Measurements from ENCODE around the gene GET4.
"Not testable (repeated sequence)": the region's sequence is repeated elsewhere in the genome, so short reads cannot be mapped to it uniquely, and the experiment has no call there.

The GET4 gene

DNA sequence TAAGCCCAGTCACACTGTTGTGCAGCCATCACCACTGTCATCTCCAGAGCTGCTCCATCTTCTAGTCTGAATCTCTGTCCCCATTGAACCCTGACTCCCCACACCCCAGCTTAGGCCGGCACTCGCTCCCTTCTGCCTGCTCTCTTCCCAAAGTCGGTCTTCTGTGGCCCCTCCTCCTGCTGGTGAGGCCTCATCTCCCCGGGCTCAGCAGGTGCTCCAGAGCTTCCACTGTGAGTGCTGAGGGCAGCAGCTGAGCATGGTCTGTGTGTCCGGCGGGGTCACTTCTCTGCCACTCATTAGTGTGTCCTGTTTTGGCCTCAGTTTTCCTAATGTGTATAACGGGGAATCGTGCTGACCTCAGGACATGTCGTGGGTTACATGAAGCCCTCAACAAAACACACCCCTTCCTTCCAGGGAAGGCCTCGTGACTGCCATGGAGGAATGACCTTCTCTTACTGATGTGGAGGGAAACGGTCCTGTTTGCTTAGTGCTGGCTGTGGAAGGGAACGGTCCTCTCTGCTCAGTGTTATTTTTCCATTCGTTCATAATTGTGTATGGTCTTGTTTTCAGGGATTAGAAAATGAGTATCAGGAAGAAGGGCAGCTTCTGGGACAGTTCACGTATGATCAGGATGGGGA lies 4.3 kb upstream of the GET4 start:
- Histone ChIP-seq H3K27ac (ENCODE audit: low read depth, low read length, severe bottlenecking) (no peak overlapping the region), H3K4me3 (ENCODE audit: extremely low read depth, insufficient read depth, low read length, poor library complexity, severe bottlenecking) (no peak overlapping the region), H3K36me3 (ENCODE audit: control insufficient read depth, insufficient read depth, low read length) (peaks cover 70% of the 10 kb centered on the region), H3K4me1 (ENCODE audit: control insufficient read depth, insufficient read depth, low read length, poor library complexity, severe bottlenecking) (no peaks in the 10 kb centered on the region), H3K9me3 (ENCODE audit: control insufficient read depth, low read length) (no peaks in the 10 kb centered on the region)
- WGBS, 2 experiments (ENCODE audit: insufficient coverage in 2 of 2): 89 to 94% methylated on average over 8 to 11 of the region's 14 CpGs

DNA sequence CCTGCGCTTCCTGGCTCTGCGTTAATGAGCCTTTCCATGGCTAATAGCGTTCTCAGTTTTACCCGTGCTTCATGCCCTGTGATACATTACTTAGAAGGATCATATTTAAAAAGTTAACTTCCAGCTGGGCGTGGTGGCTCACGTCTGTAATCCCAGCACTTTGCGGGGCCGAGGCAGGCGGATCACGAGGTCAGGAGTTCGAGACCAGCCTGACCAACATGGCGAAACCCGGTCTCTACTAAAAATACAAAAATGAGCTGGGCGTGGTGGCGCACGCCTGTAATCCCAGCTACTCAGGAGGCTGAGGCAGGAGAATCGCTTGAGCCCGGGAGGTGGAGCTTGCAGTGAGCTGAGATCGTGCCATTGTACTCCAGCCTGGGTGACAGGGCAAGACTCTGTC lies 3.7 kb upstream of the GET4 start:
- H3K9me3 ChIP-seq (ENCODE audit: control insufficient read depth, low read length); H3K4me1 ChIP-seq (ENCODE audit: control insufficient read depth, insufficient read depth, low read length, poor library complexity, severe bottlenecking); H3K27ac ChIP-seq (ENCODE audit: low read depth, low read length, severe bottlenecking); H3K4me3 ChIP-seq (ENCODE audit: extremely low read depth, insufficient read depth, low read length, poor library complexity, severe bottlenecking): not testable (repeated sequence)
- peaks cover 64% of the 10 kb centered on the region for H3K36me3 ChIP-seq (ENCODE audit: control insufficient read depth, insufficient read depth, low read length)
- WGBS, 2 experiments (ENCODE audit: insufficient coverage in 2 of 2): 98 to 99% methylated on average over 18 of the region's 19 CpGs

DNA sequence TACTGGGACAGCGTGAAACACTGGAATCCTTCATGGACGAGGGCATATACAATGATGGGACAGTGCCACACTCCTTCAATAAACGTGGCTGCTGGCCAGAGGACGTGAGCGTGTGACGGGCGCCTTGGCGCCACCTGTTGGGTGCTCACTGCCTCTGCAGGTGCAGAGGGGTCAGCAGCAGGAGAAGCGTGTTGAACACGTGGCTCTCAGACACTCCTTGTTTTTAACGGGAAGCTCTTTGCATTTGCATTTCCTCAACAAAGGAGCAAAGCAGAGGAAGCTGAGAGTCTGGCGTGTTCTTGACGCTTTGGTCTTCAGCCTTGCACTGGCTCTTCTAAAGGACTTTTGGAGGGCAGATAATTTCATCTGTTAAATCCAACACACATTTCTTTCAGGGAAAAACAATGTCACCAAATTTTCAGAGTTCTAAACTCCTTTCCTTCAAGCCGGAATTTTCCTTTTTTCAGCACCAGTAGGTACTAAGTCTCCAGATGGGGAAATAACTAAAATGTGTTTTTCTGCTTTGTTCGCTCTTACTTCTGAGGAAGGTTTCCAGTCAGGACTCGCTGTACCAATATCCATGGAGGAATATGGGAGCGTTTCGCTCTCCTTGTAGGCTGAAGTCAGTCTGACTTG lies 2.9 kb upstream of the GET4 start:
- peaks cover 8% of the 10 kb centered on the region for H3K4me1 ChIP-seq (ENCODE audit: control insufficient read depth, insufficient read depth, low read length, poor library complexity, severe bottlenecking)
- no peaks in the 10 kb centered on the region for H3K9me3 ChIP-seq (ENCODE audit: control insufficient read depth, low read length)
- 52 to 60% methylated on average over 17 of the region's 18 CpGs for WGBS, 2 experiments (ENCODE audit: insufficient coverage in 2 of 2)
- H3K36me3 ChIP-seq (ENCODE audit: control insufficient read depth, insufficient read depth, low read length): peaks cover 62% of the 10 kb centered on the region
- no peak overlapping the region for H3K4me3 ChIP-seq (ENCODE audit: extremely low read depth, insufficient read depth, low read length, poor library complexity, severe bottlenecking)
- peak overlapping the region; percentile 94 for H3K27ac ChIP-seq (ENCODE audit: low read depth, low read length, severe bottlenecking)

DNA sequence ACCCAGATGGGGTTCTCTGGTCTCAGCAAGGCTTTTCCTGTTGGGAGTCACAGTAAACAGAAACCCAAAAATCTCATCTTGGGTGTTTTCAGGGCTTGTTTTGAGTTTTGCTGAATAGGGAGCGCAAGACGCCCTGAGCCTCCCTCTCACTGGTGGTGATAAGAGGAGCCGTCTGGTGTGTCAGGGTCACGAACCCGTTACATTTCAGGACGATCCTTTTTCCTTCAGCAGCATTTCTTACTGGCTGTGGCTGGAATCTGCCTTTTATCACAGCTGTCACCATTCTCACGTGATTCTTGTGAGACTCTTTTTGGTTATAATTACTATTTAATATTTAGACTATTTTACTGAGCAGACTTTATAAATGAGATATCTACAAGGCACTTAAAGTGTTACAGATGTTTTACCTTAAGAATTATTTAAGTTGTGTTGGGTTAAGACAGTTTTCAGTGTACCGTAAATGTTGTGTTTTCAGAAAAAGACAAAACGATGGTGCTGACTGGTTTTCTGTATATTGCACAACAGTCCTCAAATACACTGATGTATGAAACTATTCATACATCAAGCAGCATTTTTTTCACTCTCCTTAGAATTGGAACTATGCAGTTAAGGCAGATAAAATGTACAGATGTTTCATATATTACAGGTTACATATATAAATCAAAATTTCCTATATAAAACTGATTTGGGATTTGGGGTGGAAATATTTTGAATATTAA lies 2.2 kb upstream of the GET4 start:
- WGBS, 2 experiments (ENCODE audit: insufficient coverage in 2 of 2): 72 to 80% methylated on average over 2 to 6 of the region's 9 CpGs
- Histone ChIP-seq H3K9me3 (ENCODE audit: control insufficient read depth, low read length) (no peaks in the 10 kb centered on the region), H3K27ac (ENCODE audit: low read depth, low read length, severe bottlenecking) (peak overlapping the region; percentile 94), H3K36me3 (ENCODE audit: control insufficient read depth, insufficient read depth, low read length) (peaks cover 65% of the 10 kb centered on the region), H3K4me1 (ENCODE audit: control insufficient read depth, insufficient read depth, low read length, poor library complexity, severe bottlenecking) (peaks cover 8% of the 10 kb centered on the region), H3K4me3 (ENCODE audit: extremely low read depth, insufficient read depth, low read length, poor library complexity, severe bottlenecking) (no peak overlapping the region)

DNA sequence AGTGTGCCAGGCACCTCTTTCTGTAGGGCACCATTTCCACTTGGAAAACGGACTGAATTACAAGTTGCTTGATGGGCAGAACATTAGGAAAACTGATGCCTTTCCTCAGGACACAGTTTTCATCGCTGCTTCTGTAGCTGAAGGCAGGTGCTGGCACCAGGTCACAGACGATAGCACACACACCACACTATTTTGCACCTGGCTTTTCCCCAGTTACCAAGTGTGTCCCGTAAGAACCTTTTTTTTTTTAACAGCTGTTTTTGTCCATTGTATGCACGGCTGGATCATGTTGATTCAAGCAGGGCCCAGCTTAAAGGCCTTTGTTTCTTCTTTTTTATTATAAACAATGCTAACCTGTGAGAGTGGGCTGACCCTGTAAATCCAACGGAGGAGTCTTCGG lies 1.3 kb upstream of the GET4 start:
- Histone ChIP-seq H3K36me3 (ENCODE audit: control insufficient read depth, insufficient read depth, low read length) (peaks cover 64% of the 10 kb centered on the region), H3K9me3 (ENCODE audit: control insufficient read depth, low read length) (no peaks in the 10 kb centered on the region), H3K4me1 (ENCODE audit: control insufficient read depth, insufficient read depth, low read length, poor library complexity, severe bottlenecking) (peaks cover 8% of the 10 kb centered on the region), H3K4me3 (ENCODE audit: extremely low read depth, insufficient read depth, low read length, poor library complexity, severe bottlenecking) (no peak overlapping the region), H3K27ac (ENCODE audit: low read depth, low read length, severe bottlenecking) (no peak overlapping the region)
- WGBS, 2 experiments (ENCODE audit: insufficient coverage in 2 of 2): 94 to 97% methylated on average over 6 to 7 of the region's 7 CpGs

DNA sequence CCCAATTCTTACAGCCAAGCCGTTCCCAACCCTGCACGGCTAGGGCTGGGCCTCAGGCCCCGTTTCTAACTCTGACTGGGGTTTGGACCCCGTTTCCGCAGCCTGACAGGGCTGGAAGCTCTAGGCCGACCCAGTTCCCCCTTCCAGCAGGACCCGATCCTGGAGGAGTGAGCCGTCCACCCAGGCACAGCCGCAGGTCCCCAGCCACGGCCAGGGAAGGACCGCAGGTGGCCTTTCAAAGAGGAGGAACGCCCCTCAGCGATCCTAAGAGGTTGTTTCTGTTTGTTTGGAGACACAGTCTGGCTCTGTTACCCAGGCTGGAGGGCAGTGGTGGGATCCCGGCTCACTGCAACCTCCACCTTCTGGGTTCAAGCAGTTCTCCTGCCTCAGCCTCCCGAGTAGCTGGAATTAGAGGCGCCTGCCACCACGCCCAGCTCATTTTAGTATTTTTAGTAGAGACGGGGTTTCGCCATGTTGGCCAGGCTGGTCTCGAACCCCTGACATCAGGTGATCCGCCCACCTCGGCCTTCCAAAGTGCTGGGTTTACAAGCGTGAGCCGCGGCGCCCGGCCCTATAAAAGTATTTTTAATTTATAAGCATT lies 778 bp upstream of the GET4 start:
- Histone ChIP-seq H3K27ac (ENCODE audit: low read depth, low read length, severe bottlenecking) (peak overlapping the region; percentile 57), H3K4me1 (ENCODE audit: control insufficient read depth, insufficient read depth, low read length, poor library complexity, severe bottlenecking) (peaks cover 8% of the 10 kb centered on the region), H3K9me3 (ENCODE audit: control insufficient read depth, low read length) (no peaks in the 10 kb centered on the region), H3K36me3 (ENCODE audit: control insufficient read depth, insufficient read depth, low read length) (peaks cover 59% of the 10 kb centered on the region), H3K4me3 (ENCODE audit: extremely low read depth, insufficient read depth, low read length, poor library complexity, severe bottlenecking) (no peak overlapping the region)
- WGBS, 2 experiments (ENCODE audit: insufficient coverage in 2 of 2): 95% methylated on average over 18 to 19 of the region's 27 CpGs

DNA sequence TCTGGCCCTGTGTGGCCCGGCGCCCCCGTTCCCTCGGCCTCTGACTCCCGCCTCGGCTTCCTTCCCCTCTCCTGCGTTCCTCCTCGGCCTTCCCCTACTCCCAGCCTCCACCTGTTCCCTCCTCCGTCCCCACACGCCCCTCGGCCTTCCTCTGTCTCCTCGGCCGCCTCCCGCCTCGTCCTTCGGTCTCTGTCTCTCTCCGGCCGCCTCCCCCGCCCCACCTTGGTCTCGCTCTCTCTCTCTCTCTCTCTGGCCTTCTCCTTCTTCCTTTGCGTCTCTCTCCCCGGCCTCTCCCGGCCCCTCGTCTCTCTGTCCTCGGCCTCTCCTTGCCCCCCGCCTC lies 588 bp downstream of the GET4 start:
- no peaks in the 10 kb centered on the region for H3K9me3 ChIP-seq (ENCODE audit: control insufficient read depth, low read length)
- 0% methylated on average over 25 of the region's 26 CpGs for WGBS, 2 experiments (ENCODE audit: insufficient coverage in 2 of 2)
- H3K4me1 ChIP-seq (ENCODE audit: control insufficient read depth, insufficient read depth, low read length, poor library complexity, severe bottlenecking): peaks cover 8% of the 10 kb centered on the region
- peak overlapping the region; percentile 86 for H3K4me3 ChIP-seq (ENCODE audit: extremely low read depth, insufficient read depth, low read length, poor library complexity, severe bottlenecking)
- peaks cover 51% of the 10 kb centered on the region for H3K36me3 ChIP-seq (ENCODE audit: control insufficient read depth, insufficient read depth, low read length)
- H3K27ac ChIP-seq (ENCODE audit: low read depth, low read length, severe bottlenecking): peak overlapping the region; percentile 79

DNA sequence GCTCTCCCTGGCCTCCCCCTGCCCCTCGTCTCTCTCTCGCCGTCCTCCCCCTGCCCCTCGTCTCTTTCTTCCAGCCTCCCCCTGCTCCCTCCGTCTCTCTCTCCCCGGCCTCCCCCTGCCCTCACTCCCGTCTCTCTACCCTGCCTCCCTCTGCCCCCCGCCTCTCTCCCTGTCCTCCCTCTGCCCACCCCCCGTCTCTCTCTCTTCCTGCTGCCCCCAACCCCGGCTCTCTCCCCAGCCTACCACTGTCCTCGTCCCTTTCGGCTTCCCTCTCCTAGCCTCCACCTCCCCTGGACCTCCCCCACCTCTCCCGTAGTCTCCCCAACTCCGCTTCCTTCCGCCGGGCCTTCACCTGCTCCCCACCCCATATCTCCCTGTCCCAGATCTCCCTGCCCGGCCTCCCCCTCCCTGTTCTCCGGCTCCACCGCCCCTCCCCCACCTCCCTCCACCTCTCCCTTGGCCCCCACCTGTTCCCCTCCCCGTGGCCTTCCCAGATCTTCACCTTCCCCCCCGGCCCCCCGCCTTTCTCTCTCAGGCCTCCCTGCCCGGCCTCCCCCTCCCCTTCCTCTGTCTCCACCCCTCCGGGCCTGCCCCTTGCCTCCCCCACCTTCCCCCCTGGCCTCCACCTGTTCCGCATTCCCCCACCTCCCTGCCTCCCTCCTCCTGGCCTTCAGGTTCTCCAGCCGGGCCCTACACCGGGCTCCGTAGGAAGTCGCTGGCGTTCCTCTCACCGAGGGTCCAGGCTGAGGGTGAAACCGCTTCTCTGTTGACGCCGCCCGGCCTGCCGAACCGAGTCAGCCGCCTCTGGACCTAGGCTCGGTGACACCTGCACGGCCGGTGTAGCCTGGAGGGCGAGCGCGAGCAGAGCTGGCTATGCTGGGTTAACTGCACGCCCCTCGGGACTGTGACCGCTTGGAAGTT lies 1.2 kb downstream of the GET4 start:
- peaks cover 8% of the 10 kb centered on the region for H3K4me1 ChIP-seq (ENCODE audit: control insufficient read depth, insufficient read depth, low read length, poor library complexity, severe bottlenecking)
- H3K36me3 ChIP-seq (ENCODE audit: control insufficient read depth, insufficient read depth, low read length): peaks cover 45% of the 10 kb centered on the region
- WGBS, 2 experiments (ENCODE audit: insufficient coverage in 2 of 2): 13 to 26% methylated on average over 21 to 33 of the region's 47 CpGs
- H3K27ac ChIP-seq (ENCODE audit: low read depth, low read length, severe bottlenecking): peak overlapping the region; percentile 79
- no peaks in the 10 kb centered on the region for H3K9me3 ChIP-seq (ENCODE audit: control insufficient read depth, low read length)
- peak overlapping the region; percentile 86 for H3K4me3 ChIP-seq (ENCODE audit: extremely low read depth, insufficient read depth, low read length, poor library complexity, severe bottlenecking)

DNA sequence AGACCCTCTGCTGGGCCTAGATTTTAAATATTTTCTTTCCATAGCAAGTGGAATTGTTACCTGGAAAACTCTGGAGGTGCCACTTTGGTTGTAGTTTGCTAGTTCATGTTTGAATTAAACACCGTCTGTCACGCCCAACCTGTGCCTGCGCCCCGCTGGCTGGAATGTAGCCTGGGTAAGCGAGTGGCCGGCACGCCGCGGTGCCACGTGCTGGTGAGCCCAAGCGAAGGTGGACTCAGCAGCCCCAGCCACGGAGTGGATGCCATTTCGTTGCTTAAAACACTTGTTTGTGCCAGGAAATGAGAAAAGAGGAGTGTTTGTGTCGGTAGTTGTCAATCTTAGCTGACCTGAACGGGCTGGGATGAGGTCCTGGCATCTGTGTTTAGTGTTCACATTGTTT lies 2.7 kb downstream of the GET4 start:
- Histone ChIP-seq H3K27ac (ENCODE audit: low read depth, low read length, severe bottlenecking) (no peak overlapping the region), H3K4me1 (ENCODE audit: control insufficient read depth, insufficient read depth, low read length, poor library complexity, severe bottlenecking) (peaks cover 18% of the 10 kb centered on the region), H3K9me3 (ENCODE audit: control insufficient read depth, low read length) (no peaks in the 10 kb centered on the region), H3K4me3 (ENCODE audit: extremely low read depth, insufficient read depth, low read length, poor library complexity, severe bottlenecking) (no peak overlapping the region), H3K36me3 (ENCODE audit: control insufficient read depth, insufficient read depth, low read length) (peaks cover 32% of the 10 kb centered on the region)
- 94% methylated on average over 15 of the region's 15 CpGs for WGBS, 2 experiments (ENCODE audit: insufficient coverage in 2 of 2)

DNA sequence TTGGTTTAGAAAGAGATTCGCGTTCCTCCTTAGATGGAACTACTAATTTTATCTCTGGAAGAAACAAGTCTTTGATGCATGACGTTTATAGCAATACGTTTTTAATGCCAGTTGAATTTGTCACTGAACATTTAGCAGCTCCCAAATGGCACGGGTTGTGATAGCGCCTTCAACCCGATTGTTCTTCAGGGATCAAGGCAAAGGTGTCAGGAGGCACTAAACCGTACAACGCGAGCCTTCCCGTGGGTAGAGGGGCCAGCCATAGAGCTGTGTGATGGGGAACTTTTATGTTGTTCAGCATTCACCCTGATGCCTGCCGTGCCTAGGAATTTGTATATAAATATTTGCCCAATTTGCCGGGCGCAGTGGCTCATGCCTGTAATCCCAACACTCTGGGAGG lies 3.4 kb downstream of the GET4 start:
- H3K36me3 ChIP-seq (ENCODE audit: control insufficient read depth, insufficient read depth, low read length): peaks cover 31% of the 10 kb centered on the region

More for the DNA sequence above, 3.4 kb downstream of the GET4 start:
- no peak overlapping the region for H3K27ac ChIP-seq (ENCODE audit: low read depth, low read length, severe bottlenecking)
- H3K4me1 ChIP-seq (ENCODE audit: control insufficient read depth, insufficient read depth, low read length, poor library complexity, severe bottlenecking): peaks cover 22% of the 10 kb centered on the region
- H3K9me3 ChIP-seq (ENCODE audit: control insufficient read depth, low read length): no peaks in the 10 kb centered on the region
- H3K4me3 ChIP-seq (ENCODE audit: extremely low read depth, insufficient read depth, low read length, poor library complexity, severe bottlenecking): no peak overlapping the region
- 95 to 97% methylated on average over 12 to 14 of the region's 14 CpGs for WGBS, 2 experiments (ENCODE audit: insufficient coverage in 2 of 2)

All from mesodermal cell (in vitro differentiated cells).